NT2/D1 (cell line): ENCODE data around the gene ASPG.

Experiments used
- DNase-seq: peaks from one replicate; pipeline ENCODE4 v3.0.0-alpha.2; 2011; ENCODE audit warnings: low read depth, low spot score
- H3K27me3 ChIP-seq: 2 replicates; pipeline ENCODE4 v1.6.0; 2011; ENCODE audit warnings: mild to moderate bottlenecking; ENCODE audit not compliant: insufficient read length, insufficient read depth
- H3K36me3 ChIP-seq: 2 replicates; pipeline ENCODE4 v1.6.1; 2011; ENCODE audit warnings: mild to moderate bottlenecking, low read length, mixed read lengths; ENCODE audit not compliant: insufficient read depth, insufficient read length
- H3K4me1 ChIP-seq: 2 replicates; pipeline ENCODE4 v1.5.1; 2011; ENCODE audit not compliant: insufficient read depth, insufficient read length
- H3K4me3 ChIP-seq: 2 replicates; pipeline ENCODE4 v1.5.1; 2011; ENCODE audit warnings: low read depth; ENCODE audit not compliant: insufficient read length
- H3K9ac ChIP-seq: 2 replicates; pipeline ENCODE4 v1.6.0; 2011; ENCODE audit warnings: low read depth; ENCODE audit not compliant: insufficient read length
- H3K9me3 ChIP-seq: 2 replicates; pipeline ENCODE4 v1.5.1; 2011; ENCODE audit warnings: mild to moderate bottlenecking, low read length; ENCODE audit not compliant: insufficient read depth
- SUZ12 ChIP-seq: IDR thresholded peaks from 2 replicates; pipeline ENCODE4 v1.6.1; 2011; ENCODE audit not compliant: insufficient read length, insufficient read depth; ENCODE audit errors: extremely low read depth
- YY1 ChIP-seq: IDR thresholded peaks from 2 replicates; pipeline ENCODE4 v1.6.1; 2011; ENCODE audit not compliant: insufficient read length, insufficient read depth
- ZNF274 ChIP-seq: IDR thresholded peaks from 2 replicates; pipeline ENCODE4 v1.6.1; 2011; ENCODE audit warnings: mild to moderate bottlenecking, low read depth, low read length

The ASPG gene

GRCh38 chr14:104114421-104115130 is 29.1 kb downstream of the ASPG start:
- DNase-seq: no peak

GRCh38 chr14:104115131-104115600 is 29.7 kb downstream of the ASPG start:
- Histone ChIP-seq H3K27me3 (peaks cover 52% of the 10 kb centered on the region), H3K9ac (no peak overlapping the region), H3K4me3 (no peak overlapping the region), H3K36me3 (no peaks in the 10 kb centered on the region), H3K4me1 (peaks cover 9% of the 10 kb centered on the region), H3K9me3 (no peaks in the 10 kb centered on the region)
- TF ChIP-seq ZNF274: no peak
- no peak for TF ChIP-seq SUZ12
- TF ChIP-seq YY1: no peak
- DNase-seq: no peak

More at GRCh38 chr14:104114421-104115130, 29.1 kb downstream of the ASPG start:
- no peak for TF ChIP-seq YY1
- no peak for TF ChIP-seq ZNF274
- no peak for TF ChIP-seq SUZ12
- Histone ChIP-seq H3K4me3 (no peak overlapping the region), H3K9me3 (no peaks in the 10 kb centered on the region), H3K36me3 (no peaks in the 10 kb centered on the region), H3K9ac (no peak overlapping the region), H3K4me1 (peaks cover 10% of the 10 kb centered on the region), H3K27me3 (peaks cover 49% of the 10 kb centered on the region)

- no peaks in the 10 kb centered on the region for H3K9me3 ChIP-seq
- H3K27me3 ChIP-seq: peaks cover 52% of the 10 kb centered on the region
- no peak overlapping the region for H3K9ac ChIP-seq
- TF ChIP-seq YY1: no peak
- no peak overlapping the region for H3K4me3 ChIP-seq
- H3K36me3 ChIP-seq: no peaks in the 10 kb centered on the region
- peaks cover 7% of the 10 kb centered on the region for H3K4me1 ChIP-seq
- no peak for DNase-seq
Measured at GRCh38 chr14:104115691-104116287, 30.3 kb downstream of the ASPG start.

GRCh38 chr14:104116288-104116755 is 30.8 kb downstream of the ASPG start:
- Histone ChIP-seq H3K4me1 (peaks cover 7% of the 10 kb centered on the region), H3K9ac (peak overlapping the region; percentile 51), H3K9me3 (no peaks in the 10 kb centered on the region), H3K27me3 (peaks cover 52% of the 10 kb centered on the region), H3K36me3 (no peaks in the 10 kb centered on the region), H3K4me3 (peak overlapping the region; percentile 42)
- no peak for TF ChIP-seq ZNF274
- no peak for TF ChIP-seq YY1
- TF ChIP-seq SUZ12: no peak
- no peak for DNase-seq

- no peaks in the 10 kb centered on the region for H3K36me3 ChIP-seq
- peaks cover 7% of the 10 kb centered on the region for H3K4me1 ChIP-seq
- peaks cover 52% of the 10 kb centered on the region for H3K27me3 ChIP-seq
- no peak for DNase-seq
- peak overlapping the region; percentile 51 for H3K9ac ChIP-seq
- no peaks in the 10 kb centered on the region for H3K9me3 ChIP-seq
- H3K4me3 ChIP-seq: peak overlapping the region; percentile 42
- TF ChIP-seq YY1: no peak
- TF ChIP-seq ZNF274: no peak
- TF ChIP-seq SUZ12: peak; percentile 84
Measured at GRCh38 chr14:104116756-104117340, 31.3 kb downstream of the ASPG start.

- peaks cover 5% of the 10 kb centered on the region for H3K4me1 ChIP-seq
- DNase-seq: no peak
- H3K4me3 ChIP-seq: peak overlapping the region; percentile 42
- peaks cover 52% of the 10 kb centered on the region for H3K27me3 ChIP-seq
- no peaks in the 10 kb centered on the region for H3K36me3 ChIP-seq
- H3K9me3 ChIP-seq: no peaks in the 10 kb centered on the region
- TF ChIP-seq ZNF274: no peak
- peak; percentile 58 for TF ChIP-seq SUZ12
- H3K9ac ChIP-seq: peak overlapping the region; percentile 51
Measured at GRCh38 chr14:104117341-104118005, 32.0 kb downstream of the ASPG start.
